ENCODE measurements around the gene GFER. TPM values are rescaled to one million over a fixed set of nuclear protein-coding genes. Genes with fewer than 3 reads are reported as not detected.
A peak's percentile ranks its signal among the peaks of the same experiment; 100 is the strongest.

Gene GFER
- total and polyA plus RNA-seq, 9 of the 15 experiments (the other 6 are each of a cell fraction or from before 2014, with no cell fraction given), result 4.3 to 53.7 (median 19.8) TPM

- Histone ChIP-seq H3K4me3 (no peak overlapping the region), H3K4me1 (replicated peaks in 1 of 2; ENCODE audit: control insufficient read depth in 2 of 2, insufficient read depth in 2 of 2, low read length in 2 of 2) (peaks cover 11 to 86% of the 10 kb centered on the region in 2 experiments), H3K27ac (ENCODE audit: extremely low read depth, low read depth, low read length) (no peak overlapping the region), H3K9ac (ENCODE audit: insufficient read depth in 1 of 2, low read depth in 2 of 2, low read length in 2 of 2) (peak overlapping the region in 1 of 2 experiments; percentile 50; a peak in 2 of 4 replicates), H2AFZ (ENCODE audit: low read depth, low read length) (no peak overlapping the region), H3K36me3 (ENCODE audit: control insufficient read depth, insufficient read depth, low read length) (peaks cover 95% of the 10 kb centered on the region; the same call in 2 of the 3 replicates), H3K4me2 (ENCODE audit: insufficient read depth, low read length) (no peak overlapping the region), H4K20me1 (replicated peaks; ENCODE audit: control insufficient read depth, insufficient read depth, low read length) (peaks cover 32% of the 10 kb centered on the region), H3K27me3 (ENCODE audit: control insufficient read depth in 2 of 2, insufficient read depth in 2 of 2, low read length in 2 of 2) (no peaks in the 10 kb centered on the region), H3K9me1 (ENCODE audit: control insufficient read depth, insufficient read depth, low read length) (peaks cover 13% of the 10 kb centered on the region), H3K79me2 (ENCODE audit: control insufficient read depth, insufficient read depth, low read length) (peaks cover 54% of the 10 kb centered on the region), H3K9me3 (replicated peaks; ENCODE audit: control insufficient read depth, insufficient read depth, low read depth, low read length) (no peaks in the 10 kb centered on the region)
- ChIA-PET POLR2A (interaction anchor here (0.6 to 3.0 kb wide), 4 partner anchors 17 to 250 kb away, joined by 3 to 12 read pairs (median 7); partner anchors contain the start of gene TRAF7), CTCF (ENCODE audit: low intra/inter-chr PET ratio) (no interaction called here)
- BruUV-seq (replicated peaks), result no TSS peak
- DNase-seq (ENCODE audit: extremely low read depth in 1 of 4, low spot score in 3 of 4) (no peak), FAIRE-seq (no peak), ATAC-seq (no peak)
- intact Hi-C loops (cut with micrococcal nuclease), result no loop called here
- TF ChIP-seq PREB (CRISPR knock-in tag; IDR thresholded peaks at IDR 0.05) (no peak), POLR2G (IDR thresholded peaks at IDR 0.05; ENCODE audit: low read depth, low read length) (peak; percentile 71), HOXB6 (CRISPR knock-in tag; IDR thresholded peaks at IDR 0.05; ENCODE audit: borderline replicate concordance) (no peak), RBFOX2 (IDR thresholded peaks at IDR 0.05; ENCODE audit: low read depth, low read length) (peak; percentile 33), MCM7 (IDR thresholded peaks at IDR 0.05) (no peak), FIP1L1 (IDR thresholded peaks at IDR 0.05; ENCODE audit: low read depth, low read length, poor library complexity, severe bottlenecking) (peak; percentile 38)
- in situ Hi-C loops (cut with MboI), result no loop called here
- 96% methylated on average over 30 of the region's 47 CpGs for WGBS (ENCODE audit: insufficient coverage, low coverage, missing lambda C conversion rate)
These were observed 18.6 kb downstream of the GFER start for GRCh38 chr16:2002406-2003230.
